ENCODE results near the gene CDC34. TPM values are rescaled to one million over a fixed set of nuclear protein-coding genes. Genes with fewer than 3 reads are reported as not detected.

Gene CDC34
- polyA plus RNA-seq, 2 of the 4 experiments (the other 2 are of a cell fraction) = 37.4 to 62.6 TPM

DNA sequence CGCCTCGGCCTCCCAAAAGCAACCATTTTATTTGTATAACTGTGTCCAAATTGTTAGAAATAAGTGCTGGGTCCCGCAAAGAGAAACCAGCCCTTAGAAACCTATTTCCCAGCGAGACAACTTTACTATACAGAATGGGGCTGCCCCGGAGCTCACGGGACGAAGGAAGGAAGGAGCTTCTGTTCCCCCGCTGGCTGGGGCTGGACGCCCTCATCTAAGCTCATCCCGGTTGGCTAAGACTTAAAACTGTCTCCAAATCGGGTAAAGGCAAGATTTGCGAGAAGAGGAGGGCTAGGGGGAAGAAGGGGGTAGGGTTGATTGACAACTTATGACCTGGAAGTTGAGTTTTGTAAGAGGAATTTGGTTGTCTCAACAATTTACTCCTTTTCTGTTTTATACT lies 28.6 kb downstream of the CDC34 start (continued):
- TF ChIP-seq HOXB13 (CRISPR knock-in tag; IDR thresholded peaks at IDR 0.05; ENCODE audit: low read depth) = no peak

- Histone ChIP-seq H3K4me3 (no peak overlapping the region), H3K27ac (no peak overlapping the region), H3K4me1 (no peaks in the 10 kb centered on the region), H3K4me2 (no peak overlapping the region), H3K9me3 (no peaks in the 10 kb centered on the region)
- FAIRE-seq = no peak
- ChIA-PET CTCF (interaction anchor here (0.7 to 2.1 kb wide), 5 partner anchors 11 to 33 kb away, joined by 3 to 7 read pairs (median 4); no protein-coding TSS in a partner anchor), POLR2A (no interaction called here)
- TF ChIP-seq, protein P1, sequence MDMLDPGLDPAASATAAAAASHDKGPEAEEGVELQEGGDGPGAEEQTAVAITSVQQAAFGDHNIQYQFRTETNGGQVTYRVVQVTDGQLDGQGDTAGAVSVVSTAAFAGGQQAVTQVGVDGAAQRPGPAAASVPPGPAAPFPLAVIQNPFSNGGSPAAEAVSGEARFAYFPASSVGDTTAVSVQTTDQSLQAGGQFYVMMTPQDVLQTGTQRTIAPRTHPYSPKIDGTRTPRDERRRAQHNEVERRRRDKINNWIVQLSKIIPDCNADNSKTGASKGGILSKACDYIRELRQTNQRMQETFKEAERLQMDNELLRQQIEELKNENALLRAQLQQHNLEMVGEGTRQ (IDR thresholded peaks at IDR 0.05) = no peak
- TF ChIP-seq CEBPB (IDR thresholded peaks at IDR 0.05) = 0 out of 4 replicates have a peak, but pooled peaks of 1 of the 2 experiments have one; percentile 9
- no peak for ATAC-seq
- no peak for DNase-seq (ENCODE audit: low read depth in 1 of 2, low spot score in 1 of 2)
- WGBS (ENCODE audit: missing lambda C conversion rate) = 92% methylated on average over 19 of the region's 19 CpGs
Observed at GRCh38 chr19:566403-566802, 34.8 kb downstream of the CDC34 start.

DNA sequence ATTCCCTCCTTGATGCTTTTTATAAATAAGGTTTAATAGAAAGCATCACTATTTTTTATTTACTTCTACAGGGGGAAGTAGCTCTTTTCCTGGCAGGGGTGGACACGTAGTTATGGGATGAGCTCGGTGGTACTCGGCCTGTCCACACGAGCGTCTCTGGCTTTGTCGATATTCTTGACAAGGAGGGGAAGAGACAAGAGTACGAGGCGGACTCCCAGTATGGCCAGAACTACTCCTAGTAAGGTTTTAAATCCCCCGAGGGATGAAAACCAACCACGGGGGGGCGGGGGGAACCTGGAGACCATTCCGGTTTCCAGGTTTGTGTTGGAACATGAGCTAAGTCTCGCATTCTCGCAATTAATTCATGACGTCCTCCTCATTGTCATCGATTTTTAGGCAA lies 35.3 kb downstream of the CDC34 start:
- ATAC-seq = no peak
- Histone ChIP-seq H3K27ac (no peak overlapping the region), H3K4me2 (no peak overlapping the region), H3K4me1 (no peaks in the 10 kb centered on the region), H3K9me3 (no peaks in the 10 kb centered on the region), H3K4me3 (no peak overlapping the region)
- TF ChIP-seq JUN (IDR thresholded peaks at IDR 0.05) (no peak), KDM1A (IDR thresholded peaks at IDR 0.05; ENCODE audit: low read depth) (no peak), ZNF302 (CRISPR knock-in tag; IDR thresholded peaks at IDR 0.05) (no peak), REST (IDR thresholded peaks at IDR 0.05) (no peak)
- WGBS (ENCODE audit: missing lambda C conversion rate) = 82% methylated on average over 16 of the region's 16 CpGs
- DNase-seq (ENCODE audit: low read depth in 1 of 2, low spot score in 1 of 2) = no peak
- ChIA-PET CTCF (interaction anchor here (0.7 to 2.1 kb wide), 5 partner anchors 11 to 34 kb away, joined by 3 to 7 read pairs (median 4); no protein-coding TSS in a partner anchor), POLR2A (no interaction called here)
- no peak for FAIRE-seq

DNA sequence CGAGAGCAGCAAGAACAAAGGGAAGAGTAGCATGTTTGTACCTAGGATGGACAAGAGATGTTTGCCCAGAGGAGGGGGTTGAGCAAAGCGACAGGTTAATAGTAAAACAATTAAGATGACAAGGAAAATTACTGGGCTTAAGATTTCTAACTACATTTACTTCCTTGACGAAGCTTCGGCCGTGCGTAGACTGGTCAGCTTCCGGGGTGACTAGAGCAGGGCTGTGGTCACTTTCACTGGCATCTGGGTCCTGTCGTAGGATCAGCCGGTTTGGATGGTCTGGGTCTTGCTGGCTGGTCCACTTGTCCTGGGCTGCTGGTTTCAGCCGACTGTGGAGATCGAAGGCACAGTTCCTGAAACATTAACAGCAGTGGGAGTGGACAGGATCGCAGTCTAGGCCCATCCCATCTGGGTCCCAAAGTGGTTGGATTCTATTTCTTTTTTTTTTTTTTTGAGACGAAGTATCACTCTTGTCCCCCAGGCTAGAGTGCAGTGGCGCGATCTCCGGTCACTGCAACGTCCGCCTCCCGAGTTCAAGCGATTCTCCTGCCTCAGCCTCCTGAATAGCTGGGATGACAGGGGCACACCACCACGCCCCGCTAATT lies 35.8 kb downstream of the CDC34 start:
- Histone ChIP-seq H3K4me2 (no peak overlapping the region), H3K4me3 (no peak overlapping the region), H3K4me1 (no peaks in the 10 kb centered on the region), H3K27ac (no peak overlapping the region), H3K9me3 (no peaks in the 10 kb centered on the region)
- CTCF ChIA-PET = interaction anchor here (0.9 to 2.1 kb wide), 4 partner anchors 12 to 34 kb away, joined by 3 to 7 read pairs (median 4); no protein-coding TSS in a partner anchor
- FAIRE-seq (no peak), ATAC-seq (no peak), DNase-seq (ENCODE audit: low read depth in 1 of 2, low spot score in 1 of 2) (no peak)
- 90% methylated on average over 22 of the region's 22 CpGs for WGBS (ENCODE audit: missing lambda C conversion rate)
- TF ChIP-seq NR3C1 (IDR thresholded peaks at IDR 0.05) (no peak), HES2 (IDR thresholded peaks at IDR 0.05) (no peak), MAFK (IDR thresholded peaks at IDR 0.05; ENCODE audit: partially characterized antibody) (no peak), KDM5A (IDR thresholded peaks at IDR 0.05) (no peak), POLR2AphosphoS2 (conservative IDR thresholded peaks at IDR 0.05; ENCODE audit: low read length) (no peak), ZSCAN20 (CRISPR knock-in tag; IDR thresholded peaks at IDR 0.05) (no peak), GATA3 (IDR thresholded peaks at IDR 0.05; ENCODE audit: borderline replicate concordance) (no peak), ZFP36 (IDR thresholded peaks at IDR 0.05; ENCODE audit: borderline replicate concordance, partially characterized antibody) (no peak), FOSB (CRISPR knock-in tag; IDR thresholded peaks at IDR 0.05) (no peak), JUNB (IDR thresholded peaks at IDR 0.05) (no peak), MYC (IDR thresholded peaks at IDR 0.05; ENCODE audit: borderline replicate concordance, low read length) (no peak), RNF2 (IDR thresholded peaks at IDR 0.05; ENCODE audit: borderline replicate concordance, low read depth) (no peak), FOXS1 (CRISPR knock-in tag; IDR thresholded peaks at IDR 0.05) (no peak), ESRRA (IDR thresholded peaks at IDR 0.05; ENCODE audit: borderline replicate concordance, low read length) (no peak)
- TF ChIP-seq, protein P2, sequence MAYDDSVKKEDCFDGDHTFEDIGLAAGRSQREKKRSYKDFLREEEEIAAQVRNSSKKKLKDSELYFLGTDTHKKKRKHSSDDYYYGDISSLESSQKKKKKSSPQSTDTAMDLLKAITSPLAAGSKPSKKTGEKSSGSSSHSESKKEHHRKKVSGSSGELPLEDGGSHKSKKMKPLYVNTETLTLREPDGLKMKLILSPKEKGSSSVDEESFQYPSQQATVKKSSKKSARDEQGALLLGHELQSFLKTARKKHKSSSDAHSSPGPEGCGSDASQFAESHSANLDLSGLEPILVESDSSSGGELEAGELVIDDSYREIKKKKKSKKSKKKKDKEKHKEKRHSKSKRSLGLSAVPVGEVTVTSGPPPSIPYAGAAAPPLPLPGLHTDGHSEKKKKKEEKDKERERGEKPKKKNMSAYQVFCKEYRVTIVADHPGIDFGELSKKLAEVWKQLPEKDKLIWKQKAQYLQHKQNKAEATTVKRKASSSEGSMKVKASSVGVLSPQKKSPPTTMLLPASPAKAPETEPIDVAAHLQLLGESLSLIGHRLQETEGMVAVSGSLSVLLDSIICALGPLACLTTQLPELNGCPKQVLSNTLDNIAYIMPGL (CRISPR knock-in tag; IDR thresholded peaks at IDR 0.05; ENCODE audit: borderline replicate concordance) = no peak
- POLR2A ChIA-PET = no interaction called here
